ENCODE measurements around the gene CSRP3. TPM values are rescaled to one million over a fixed set of nuclear protein-coding genes. Genes with fewer than 3 reads are reported as not detected.

The CSRP3 gene
- total and polyA plus RNA-seq, 12 donors = 0.17 to 2.3 (median 0.32) TPM; not detected in 9

- H3K9me3 ChIP-seq (replicated peaks in 1 of 3) = no peaks in the 10 kb centered on the region
- DNase-seq = no peak
- intact Hi-C loops (cut with DNase I) = no loop called here
- no peaks in the 10 kb centered on the region for H3K4me1 ChIP-seq (replicated peaks in 1 of 2)
- no peak overlapping the region for H3K27ac ChIP-seq
- 89 to 93% (median 90%) methylated on average over 4 of the region's 4 CpGs for WGBS, 4 donors
- no peak overlapping the region for H3K4me3 ChIP-seq
- no peaks in the 10 kb centered on the region for H3K36me3 ChIP-seq (replicated peaks in 1 of 2)
- TF ChIP-seq, protein P1, sequence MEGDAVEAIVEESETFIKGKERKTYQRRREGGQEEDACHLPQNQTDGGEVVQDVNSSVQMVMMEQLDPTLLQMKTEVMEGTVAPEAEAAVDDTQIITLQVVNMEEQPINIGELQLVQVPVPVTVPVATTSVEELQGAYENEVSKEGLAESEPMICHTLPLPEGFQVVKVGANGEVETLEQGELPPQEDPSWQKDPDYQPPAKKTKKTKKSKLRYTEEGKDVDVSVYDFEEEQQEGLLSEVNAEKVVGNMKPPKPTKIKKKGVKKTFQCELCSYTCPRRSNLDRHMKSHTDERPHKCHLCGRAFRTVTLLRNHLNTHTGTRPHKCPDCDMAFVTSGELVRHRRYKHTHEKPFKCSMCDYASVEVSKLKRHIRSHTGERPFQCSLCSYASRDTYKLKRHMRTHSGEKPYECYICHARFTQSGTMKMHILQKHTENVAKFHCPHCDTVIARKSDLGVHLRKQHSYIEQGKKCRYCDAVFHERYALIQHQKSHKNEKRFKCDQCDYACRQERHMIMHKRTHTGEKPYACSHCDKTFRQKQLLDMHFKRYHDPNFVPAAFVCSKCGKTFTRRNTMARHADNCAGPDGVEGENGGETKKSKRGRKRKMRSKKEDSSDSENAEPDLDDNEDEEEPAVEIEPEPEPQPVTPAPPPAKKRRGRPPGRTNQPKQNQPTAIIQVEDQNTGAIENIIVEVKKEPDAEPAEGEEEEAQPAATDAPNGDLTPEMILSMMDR (IDR thresholded peaks at IDR 0.05) = no peak
- no peak for TF ChIP-seq POLR2A (IDR thresholded peaks at IDR 0.05)
- H3K27me3 ChIP-seq = no peaks in the 10 kb centered on the region
These were observed 7.0 kb downstream of the CSRP3 start for GRCh38 chr11:19194620-19195308.

DNA sequence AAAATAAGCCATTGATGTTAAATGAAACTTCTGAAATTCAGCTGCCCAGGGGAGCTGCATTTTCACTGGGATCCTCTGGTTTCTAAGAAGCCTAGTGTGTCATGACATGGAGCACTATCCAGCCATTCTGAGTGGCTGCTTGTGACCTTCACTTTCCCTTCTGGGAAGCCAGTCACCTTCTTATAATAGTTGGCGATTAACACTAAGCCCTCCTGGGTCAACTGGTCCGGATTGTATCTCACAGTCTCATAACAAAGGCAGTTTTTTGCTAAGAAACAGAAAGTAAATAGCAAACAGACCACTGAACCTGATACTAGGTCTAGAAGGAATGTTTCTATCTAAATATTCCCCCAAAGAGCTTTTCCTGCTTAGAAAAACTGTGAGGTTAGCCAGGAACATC, 7.9 kb downstream of the CSRP3 start:
- Histone ChIP-seq H3K36me3 (replicated peaks in 1 of 2) (no peaks in the 10 kb centered on the region), H3K9me3 (replicated peaks in 1 of 3) (no peaks in the 10 kb centered on the region), H3K4me3 (no peak overlapping the region), H3K27me3 (no peaks in the 10 kb centered on the region), H3K27ac (no peak overlapping the region), H3K4me1 (replicated peaks in 1 of 2) (no peaks in the 10 kb centered on the region)
- intact Hi-C loops (cut with DNase I) = no loop called here
- TF ChIP-seq, protein P1 (IDR thresholded peaks at IDR 0.05) = no peak
- TF ChIP-seq POLR2A (IDR thresholded peaks at IDR 0.05) = no peak
- no peak for DNase-seq
- 74 to 82% (median 77%) methylated on average over 2 of the region's 2 CpGs for WGBS, 4 donors

GRCh38 chr11:19191530-19192169, 10.1 kb downstream of the CSRP3 start:
- intact Hi-C loops (cut with DNase I) = no loop called here
- TF ChIP-seq, protein P1 (IDR thresholded peaks at IDR 0.05) = no peak
- TF ChIP-seq POLR2A (IDR thresholded peaks at IDR 0.05) = no peak
- Histone ChIP-seq H3K27me3 (no peaks in the 10 kb centered on the region), H3K36me3 (replicated peaks in 1 of 2) (no peaks in the 10 kb centered on the region), H3K4me3 (no peak overlapping the region), H3K27ac (no peak overlapping the region), H3K4me1 (replicated peaks in 1 of 2) (no peaks in the 10 kb centered on the region), H3K9me3 (replicated peaks in 1 of 3) (no peaks in the 10 kb centered on the region)
- DNase-seq = peak in 4 of 7 donors; percentile 24 to 45 (median 34)
- WGBS, 4 donors = 44 to 47% (median 46%) methylated on average over 6 to 7 of the region's 7 CpGs

- DNase-seq = no peak
- intact Hi-C loops (cut with DNase I) = no loop called here
- Histone ChIP-seq H3K27ac (no peak overlapping the region), H3K4me1 (replicated peaks in 1 of 2) (no peaks in the 10 kb centered on the region), H3K27me3 (no peaks in the 10 kb centered on the region), H3K4me3 (no peak overlapping the region), H3K36me3 (replicated peaks in 1 of 2) (no peaks in the 10 kb centered on the region), H3K9me3 (replicated peaks in 1 of 3) (no peaks in the 10 kb centered on the region)
- WGBS, 4 donors = 87 to 92% (median 89%) methylated on average over 9 of the region's 9 CpGs
- TF ChIP-seq, protein P1 (IDR thresholded peaks at IDR 0.05) = no peak
These were observed 13.9 kb downstream of the CSRP3 start for GRCh38 chr11:19187833-19188258.

Measured in adrenal gland (tissue), 12 donors.